ENCODE results near the gene ZNF154. TPM values are rescaled to one million over a fixed set of nuclear protein-coding genes. Genes with fewer than 3 reads are reported as not detected.

Gene ZNF154
- total and polyA plus RNA-seq, 2 of the 4 experiments (the other 2 are of a cell fraction), result 2.2 to 2.9 TPM

- ChIA-PET CTCF (no interaction called here), POLR2A (ENCODE audit: unreplicated experiment) (no interaction called here)
- no peak overlapping the region for H3K27ac ChIP-seq (ENCODE audit: insufficient read depth, low read length)
- H3K18ac ChIP-seq (ENCODE audit: low read depth, low read length), result no peak overlapping the region
- no CpG with 5 or more reads among the region's 1 CpG for WGBS, 2 experiments (ENCODE audit: extremely low coverage in 2 of 2, insufficient read length in 1 of 2)
- H2AFZ ChIP-seq (replicated peaks; ENCODE audit: low read length, poor library complexity), result no peak overlapping the region
- no peak overlapping the region for H2BK120ac ChIP-seq (ENCODE audit: low read depth, low read length)
- BruUV-seq (replicated peaks), result no TSS peak
- no peak overlapping the region for H2BK20ac ChIP-seq (ENCODE audit: low read depth, low read length)
- H3K23ac ChIP-seq (ENCODE audit: low read depth, low read length), result no peak overlapping the region
- no peak overlapping the region for H4K5ac ChIP-seq (ENCODE audit: low read depth, low read length)
- H3K36me3 ChIP-seq (ENCODE audit: control insufficient read depth, insufficient read depth, low read length), result no peaks in the 10 kb centered on the region
- H3K27me3 ChIP-seq (ENCODE audit: control insufficient read depth, insufficient read depth, low read length), result peaks cover 3% of the 10 kb centered on the region
- H2AK9ac ChIP-seq (replicated peaks; ENCODE audit: low read depth, low read length, poor library complexity), result no peak overlapping the region
- H2BK15ac ChIP-seq (ENCODE audit: low read depth, low read length), result no peak overlapping the region
- peaks cover 7% of the 10 kb centered on the region for H3K9me3 ChIP-seq (ENCODE audit: control insufficient read depth, insufficient read depth, low read length)
- H3K4me1 ChIP-seq (ENCODE audit: control insufficient read depth, insufficient read depth, low read length), result no peaks in the 10 kb centered on the region
- TF ChIP-seq, protein P1, sequence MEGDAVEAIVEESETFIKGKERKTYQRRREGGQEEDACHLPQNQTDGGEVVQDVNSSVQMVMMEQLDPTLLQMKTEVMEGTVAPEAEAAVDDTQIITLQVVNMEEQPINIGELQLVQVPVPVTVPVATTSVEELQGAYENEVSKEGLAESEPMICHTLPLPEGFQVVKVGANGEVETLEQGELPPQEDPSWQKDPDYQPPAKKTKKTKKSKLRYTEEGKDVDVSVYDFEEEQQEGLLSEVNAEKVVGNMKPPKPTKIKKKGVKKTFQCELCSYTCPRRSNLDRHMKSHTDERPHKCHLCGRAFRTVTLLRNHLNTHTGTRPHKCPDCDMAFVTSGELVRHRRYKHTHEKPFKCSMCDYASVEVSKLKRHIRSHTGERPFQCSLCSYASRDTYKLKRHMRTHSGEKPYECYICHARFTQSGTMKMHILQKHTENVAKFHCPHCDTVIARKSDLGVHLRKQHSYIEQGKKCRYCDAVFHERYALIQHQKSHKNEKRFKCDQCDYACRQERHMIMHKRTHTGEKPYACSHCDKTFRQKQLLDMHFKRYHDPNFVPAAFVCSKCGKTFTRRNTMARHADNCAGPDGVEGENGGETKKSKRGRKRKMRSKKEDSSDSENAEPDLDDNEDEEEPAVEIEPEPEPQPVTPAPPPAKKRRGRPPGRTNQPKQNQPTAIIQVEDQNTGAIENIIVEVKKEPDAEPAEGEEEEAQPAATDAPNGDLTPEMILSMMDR (conservative IDR thresholded peaks at IDR 0.05; ENCODE audit: low read depth, low read length), result no peak
- no peak for TF ChIP-seq POLR2A (IDR thresholded peaks at IDR 0.05; ENCODE audit: low read depth, low read length)
- TF ChIP-seq RCOR1 (IDR thresholded peaks at IDR 0.05; ENCODE audit: insufficient replicate concordance, low read length), result no peak
- TF ChIP-seq MAZ (IDR thresholded peaks at IDR 0.05; ENCODE audit: borderline replicate concordance, low read depth, low read length), result no peak
- no peak for TF ChIP-seq CHD1 (IDR thresholded peaks at IDR 0.05; ENCODE audit: low read depth, low read length)
- no peak overlapping the region for H3K4me3 ChIP-seq (ENCODE audit: insufficient read depth, low read depth, low read length)
- H4K8ac ChIP-seq (ENCODE audit: low read depth in 2 of 2, low read length in 2 of 2), result no peak overlapping the region
- no peak for DNase-seq
- H3K9ac ChIP-seq (ENCODE audit: low read depth, low read length), result no peak overlapping the region
- no peak overlapping the region for H3K4ac ChIP-seq (ENCODE audit: low read depth, low read length)
- dilution Hi-C loops (cut with HindIII; ENCODE audit: low sequenced_read_pairs, unreplicated experiment), result no loop called here
- H3K14ac ChIP-seq (replicated peaks; ENCODE audit: low read depth, low read length), result no peak overlapping the region
- H4K20me1 ChIP-seq (ENCODE audit: insufficient read depth, low read length), result no peaks in the 10 kb centered on the region
- H3K4me2 ChIP-seq (ENCODE audit: low read depth, low read length), result no peak overlapping the region
- no peak overlapping the region for H3K56ac ChIP-seq (ENCODE audit: extremely low read depth, insufficient read depth, low read length)
- intact Hi-C loops (cut with micrococcal nuclease), result no loop called here
- in situ Hi-C loops (cut with MboI; ENCODE audit: low sequenced_read_pairs), result no loop called here
- H3K9me1 ChIP-seq (ENCODE audit: insufficient read depth, low read length), result no peaks in the 10 kb centered on the region
- no peak overlapping the region for H4K91ac ChIP-seq (ENCODE audit: insufficient read depth, low read depth, low read length)
- no peak overlapping the region for H2BK5ac ChIP-seq (ENCODE audit: low read depth, low read length, poor library complexity, severe bottlenecking)
- H2AK5ac ChIP-seq (ENCODE audit: low read depth, low read length), result no peak overlapping the region
- ATAC-seq (ENCODE audit: low read depth), result no peak
- no peaks in the 10 kb centered on the region for H3K79me1 ChIP-seq (ENCODE audit: low read depth in 1 of 2, low read length in 2 of 2)
These were observed 52.7 kb downstream of the ZNF154 start for GRCh38 chr19:57656346-57656745.
